Body of pancreas (tissue), 4 donors: Measurements from ENCODE around the gene FSTL5. TPM values are rescaled to one million over a fixed set of nuclear protein-coding genes. Genes with fewer than 3 reads are reported as not detected.

Experiments used
- ATAC-seq: fragments of 150-250 bp; one replicate; pipeline ENCODE4 v1.9.1; 2016
- DNase-seq, 4 donors: peaks; one replicate each; pipeline ENCODE4 v3.0.0-alpha.2; 2019
- H3K27ac ChIP-seq, 4 donors: fragments of 200-600 bp; sonication (generic); 1 replicate in 3 of 4; 2 replicates in 1 of 4; pipeline versions ENCODE4 v1.5.1 to v1.6.1; 2016 to 2019; ENCODE audit warnings: mild to moderate bottlenecking in 1 of 4, mixed read lengths in 1 of 4, moderate library complexity in 1 of 4
- H3K27me3 ChIP-seq, 2 donors: fragments of 200-600 bp; sonication (generic); one replicate each; pipeline ENCODE4 v1.6.0; 2016; ENCODE audit warnings: mild to moderate bottlenecking in 1 of 2
- H3K36me3 ChIP-seq, 2 donors: fragments of 200-600 bp; sonication (generic); replicated peaks in 1 of 2; 2 replicates each; pipeline ENCODE4 v1.5.1; 2016; ENCODE audit warnings: low read depth in 2 of 2; ENCODE audit not compliant: insufficient read depth in 1 of 2
- H3K4me1 ChIP-seq: fragments of 200-600 bp; sonication (generic); one replicate; pipeline ENCODE4 v1.6.0; 2016
- H3K4me3 ChIP-seq, 2 donors: fragments of 200-600 bp; sonication (generic); 1 replicate in 1 of 2; 2 replicates in 1 of 2; pipeline ENCODE4 v1.5.1; 2016 to 2019
- H3K9me3 ChIP-seq, 3 donors: fragments of 200-600 bp; sonication (generic); 1 replicate in 2 of 3; 2 replicates in 1 of 3; pipeline ENCODE4 v1.5.1; 2016
- CTCF ChIP-seq, 7 experiments: fragments of 450-650 bp in 4 of 7; fragments of 200-600 bp in 3 of 7; sonication (generic) in 3 of 7; IDR thresholded peaks; one replicate each; pipeline ENCODE4 v1.5.1; 2016 to 2019; ENCODE audit warnings: antibody characterized with exemption in 7 of 7
- POLR2A ChIP-seq, 3 donors: fragments of 450-650 bp; IDR thresholded peaks; one replicate each; pipeline ENCODE4 v1.6.1; 2016; ENCODE audit warnings: antibody characterized with exemption in 3 of 3, mild to moderate bottlenecking in 2 of 3
- WGBS, 2 donors: methylation state at CpG; one replicate each; pipeline ENCODE4 v1.1.5; 2017; 5-methylcytosine and 5-hydroxymethylcytosine counted together
- intact Hi-C: fragments of 100-400 bp; cut with DNase I; formaldehyde crosslinking; loops from one replicate; pipeline ENCODE4 v1.15.1; 2023
- total RNA-seq, 2 donors: library from RNA; depleted of rRNA; stranded (reverse); fragments of >200 nt; gene quantifications; one replicate each; pipeline ENCODE4 v1.1.0, GENCODE V29; 2016

Gene FSTL5
- total RNA-seq, 2 donors from 2014 or later = 1.3 TPM; not detected in 1

- TF ChIP-seq CTCF (IDR thresholded peaks at IDR 0.05) (no peak), POLR2A (IDR thresholded peaks at IDR 0.05) (no peak)
- H3K4me1 ChIP-seq = no peaks in the 10 kb centered on the region
- ATAC-seq (no peak), DNase-seq (no peak)
- intact Hi-C loops = no loop called here
- 50 to 61% methylated on average over 1 of the region's 1 CpG for WGBS, 2 donors
- H3K9me3 ChIP-seq = no peaks in the 10 kb centered on the region
- H3K4me3 ChIP-seq = no peak overlapping the region
- no peak overlapping the region for H3K27ac ChIP-seq
- no peaks in the 10 kb centered on the region for H3K27me3 ChIP-seq
- no peaks in the 10 kb centered on the region for H3K36me3 ChIP-seq
Observed at GRCh38 chr4:161894014-161894413, 269.8 kb downstream of the FSTL5 start.

GRCh38 chr4:161893566-161893965, 270.2 kb downstream of the FSTL5 start:
- no peak for ATAC-seq
- H3K27me3 ChIP-seq = no peaks in the 10 kb centered on the region
- H3K36me3 ChIP-seq = no peaks in the 10 kb centered on the region
- WGBS, 2 donors = 76 to 80% methylated on average over 1 of the region's 1 CpG
- DNase-seq = no peak
- no peak overlapping the region for H3K4me3 ChIP-seq
- H3K4me1 ChIP-seq = no peaks in the 10 kb centered on the region
- intact Hi-C loops = no loop called here
- no peak overlapping the region for H3K27ac ChIP-seq
- TF ChIP-seq CTCF (IDR thresholded peaks at IDR 0.05) = no peak
- no peak for TF ChIP-seq POLR2A (IDR thresholded peaks at IDR 0.05)
- H3K9me3 ChIP-seq = no peaks in the 10 kb centered on the region

GRCh38 chr4:161892951-161893350, 270.8 kb downstream of the FSTL5 start:
- H3K36me3 ChIP-seq = no peaks in the 10 kb centered on the region
- no peak for TF ChIP-seq POLR2A (IDR thresholded peaks at IDR 0.05)
- TF ChIP-seq CTCF (IDR thresholded peaks at IDR 0.05) = no peak
- no peak overlapping the region for H3K4me3 ChIP-seq
- ATAC-seq = no peak
- no peaks in the 10 kb centered on the region for H3K9me3 ChIP-seq
- H3K27me3 ChIP-seq = no peaks in the 10 kb centered on the region
- no peak overlapping the region for H3K27ac ChIP-seq
- no peak for DNase-seq
- intact Hi-C loops = no loop called here
- H3K4me1 ChIP-seq = no peaks in the 10 kb centered on the region

- Histone ChIP-seq H3K4me1 (no peaks in the 10 kb centered on the region), H3K9me3 (no peaks in the 10 kb centered on the region), H3K36me3 (no peaks in the 10 kb centered on the region), H3K27me3 (no peaks in the 10 kb centered on the region), H3K27ac (no peak overlapping the region), H3K4me3 (no peak overlapping the region)
- ATAC-seq = no peak
- 25 to 27% methylated on average over 4 of the region's 4 CpGs for WGBS, 2 donors
- intact Hi-C loops = no loop called here
- no peak for DNase-seq
- TF ChIP-seq CTCF (IDR thresholded peaks at IDR 0.05) (no peak), POLR2A (IDR thresholded peaks at IDR 0.05) (no peak)
Observed at GRCh38 chr4:161883157-161883556, 280.6 kb downstream of the FSTL5 start.

GRCh38 chr4:161881370-161881769, 282.4 kb downstream of the FSTL5 start:
- no peak overlapping the region for H3K4me3 ChIP-seq
- H3K9me3 ChIP-seq = no peaks in the 10 kb centered on the region
- H3K27me3 ChIP-seq = no peaks in the 10 kb centered on the region
- DNase-seq (no peak), ATAC-seq (no peak)
- no peak overlapping the region for H3K27ac ChIP-seq
- H3K4me1 ChIP-seq = no peaks in the 10 kb centered on the region
- 71 to 74% methylated on average over 4 of the region's 4 CpGs for WGBS, 2 donors
- TF ChIP-seq CTCF (IDR thresholded peaks at IDR 0.05) (no peak), POLR2A (IDR thresholded peaks at IDR 0.05) (no peak)
- intact Hi-C loops = no loop called here
- no peaks in the 10 kb centered on the region for H3K36me3 ChIP-seq
